Activated CD4-positive, alpha-beta T cell treated with anti-CD3 and anti-CD28 coated beads, Interleukin-2, amount 50 U/mL, for 1 hour (primary cell): Measurements from ENCODE around the gene CYP4F3.
A peak's percentile ranks its signal among the peaks of the same experiment; 100 is the strongest.
"Not testable (repeated sequence)": the region's sequence is repeated elsewhere in the genome, so short reads cannot be mapped to it uniquely, and the experiment has no call there.

ENCODE experiments used
- DNase-seq: peaks from one replicate; pipeline ENCODE4 v3.0.0-alpha.2; 2020

Gene CYP4F3

DNA sequence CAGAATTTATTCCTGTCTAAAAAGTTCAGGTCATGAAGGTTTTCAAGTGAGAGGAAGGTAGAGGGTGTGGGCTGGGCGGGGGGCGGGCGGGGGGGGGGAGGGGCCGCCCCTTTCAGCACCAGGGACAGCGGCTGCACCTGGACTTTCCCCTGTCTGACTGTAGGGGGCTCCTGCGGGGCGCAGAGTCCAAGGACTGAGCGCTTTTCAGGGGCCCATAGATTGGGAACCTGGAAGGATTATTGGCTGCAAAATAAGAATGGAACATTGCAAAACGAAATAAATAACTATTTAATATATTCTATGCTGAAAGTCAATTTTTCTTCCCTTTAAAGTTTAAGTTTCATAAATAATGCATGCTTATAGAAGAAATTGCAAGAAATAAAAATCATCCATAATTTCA is 8.9 kb upstream of the CYP4F3 start:
- DNase-seq = peak; percentile 8

DNA sequence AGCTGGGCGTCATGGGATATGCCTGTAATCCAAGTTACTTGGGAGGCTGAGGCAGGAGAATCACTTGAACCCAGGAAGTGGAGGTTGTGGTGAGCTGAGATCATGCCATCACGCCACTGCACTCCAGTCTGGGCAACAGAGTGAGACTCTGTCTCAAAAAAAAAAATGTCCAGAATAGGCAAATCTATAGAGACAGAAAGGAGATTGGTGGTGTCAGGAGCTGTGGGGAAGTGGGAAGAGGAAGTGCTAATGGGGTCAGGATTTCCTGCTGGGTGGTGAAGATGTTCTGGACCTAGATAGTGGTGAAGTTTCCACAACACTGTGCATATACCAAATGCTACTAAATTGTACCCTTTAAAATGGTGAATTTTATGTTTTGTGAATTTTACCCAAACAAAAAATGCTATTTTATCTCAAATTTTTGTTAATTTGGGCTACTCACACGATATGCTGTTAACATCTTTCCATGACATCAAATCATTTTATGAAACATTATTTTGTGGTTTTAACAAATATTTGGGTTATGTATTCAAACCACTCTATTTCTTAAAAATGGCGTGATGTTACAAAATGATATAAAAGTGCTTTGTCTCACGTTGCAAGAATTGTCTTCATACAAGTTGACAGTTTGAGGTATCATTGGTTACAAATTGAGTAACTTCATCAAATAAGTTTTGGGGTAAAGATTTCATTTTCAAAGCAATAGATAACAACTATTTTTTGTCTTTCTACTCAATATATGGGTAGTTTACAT is 7.4 kb upstream of the CYP4F3 start:
- DNase-seq = no peak

DNA sequence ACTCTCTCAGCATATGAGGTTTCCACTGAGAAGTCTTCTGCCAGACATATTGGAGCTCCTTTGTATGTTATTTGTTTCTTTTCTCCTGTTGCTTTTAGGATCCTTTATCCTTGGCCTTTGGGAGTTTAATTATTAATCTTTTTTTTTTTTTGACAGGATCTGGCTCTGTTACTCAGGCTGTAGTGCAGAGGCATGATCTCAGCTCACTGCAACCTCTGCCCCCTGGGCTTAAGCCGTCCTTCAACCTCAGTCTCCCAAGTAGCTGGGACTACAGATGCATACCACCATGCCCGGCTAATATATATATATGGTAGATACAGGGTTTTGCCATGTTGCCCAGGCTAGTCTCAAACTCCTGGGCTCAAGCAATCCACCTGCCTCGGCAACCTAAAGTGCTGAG is 6.6 kb upstream of the CYP4F3 start:
- DNase-seq = no peak

DNA sequence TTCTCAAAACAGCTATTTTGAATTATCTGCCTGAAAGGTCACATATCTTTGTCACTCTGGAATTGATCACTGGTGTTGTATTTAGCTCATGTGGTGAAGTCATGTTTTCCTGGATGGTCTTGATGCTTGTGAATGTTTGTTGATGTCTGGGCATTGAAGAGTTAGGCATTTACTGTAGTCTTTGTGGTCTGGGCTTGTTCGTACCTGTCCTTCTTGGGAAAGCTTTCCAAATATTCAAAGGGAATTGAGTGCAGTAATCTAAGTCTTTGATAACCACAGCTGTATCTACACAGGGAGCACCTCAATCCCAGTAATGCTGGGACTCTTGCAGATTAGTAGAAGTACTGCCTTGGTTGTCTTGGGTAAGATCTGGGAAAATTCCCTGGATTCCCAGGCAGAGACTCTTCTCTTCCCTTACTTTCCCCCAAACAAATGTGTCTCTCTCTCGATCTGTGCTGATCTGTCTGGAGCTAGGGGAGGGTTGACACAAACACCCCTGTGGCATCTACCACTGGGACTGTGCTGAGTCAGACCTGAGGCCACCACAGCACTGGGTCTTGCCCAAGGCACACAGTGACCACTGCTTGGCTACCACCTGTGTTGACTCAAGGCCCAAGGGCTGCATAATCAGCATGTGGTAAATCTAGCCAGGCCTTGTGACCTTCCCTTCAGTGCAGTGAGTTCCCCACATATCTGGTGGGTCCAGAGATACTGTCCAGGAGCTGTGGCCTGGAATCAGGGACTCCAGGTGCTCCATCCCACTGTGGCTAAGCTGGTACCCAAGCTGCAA is 5.5 kb upstream of the CYP4F3 start:
- DNase-seq = no peak

DNA sequence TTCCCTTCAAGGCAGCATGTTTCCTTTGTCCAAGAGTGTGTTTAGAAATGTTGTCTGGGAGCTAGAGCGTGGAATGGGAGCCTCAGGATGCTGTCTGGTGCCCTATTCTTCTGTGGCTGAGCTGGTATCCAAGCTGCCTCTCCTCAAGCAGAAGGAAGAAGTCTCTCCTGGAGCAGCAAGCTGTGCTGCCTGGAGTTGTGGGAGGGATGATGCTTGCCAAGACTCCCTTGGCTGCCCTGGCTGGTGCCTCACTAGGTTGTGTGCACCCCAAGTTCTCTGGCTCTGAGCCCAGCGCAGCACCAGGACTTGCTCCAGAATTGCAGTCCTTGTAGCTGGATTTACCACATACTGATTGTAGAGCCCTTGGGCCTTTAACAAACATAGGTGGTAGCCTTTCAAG is 4.7 kb upstream of the CYP4F3 start:
- no peak for DNase-seq

DNA sequence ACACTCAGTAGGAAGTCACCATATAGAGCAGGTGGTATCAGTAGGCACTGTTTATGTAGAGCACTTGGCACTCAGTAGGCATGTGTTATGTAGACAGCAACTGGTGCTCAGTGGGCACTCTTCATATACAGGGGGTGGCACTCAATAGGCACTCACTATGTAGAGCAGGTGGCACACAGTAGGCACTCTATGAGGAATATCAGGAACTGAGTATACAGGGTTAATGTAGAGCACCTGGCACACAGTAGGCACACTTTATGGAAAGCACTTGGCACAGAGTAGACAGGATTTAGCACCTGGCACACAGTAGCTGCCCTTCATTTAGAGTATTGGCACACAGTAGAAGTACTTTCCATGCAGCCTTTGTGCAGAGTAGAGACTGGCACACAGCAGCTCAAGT is 1.1 kb upstream of the CYP4F3 start:
- DNase-seq = no peak

DNA sequence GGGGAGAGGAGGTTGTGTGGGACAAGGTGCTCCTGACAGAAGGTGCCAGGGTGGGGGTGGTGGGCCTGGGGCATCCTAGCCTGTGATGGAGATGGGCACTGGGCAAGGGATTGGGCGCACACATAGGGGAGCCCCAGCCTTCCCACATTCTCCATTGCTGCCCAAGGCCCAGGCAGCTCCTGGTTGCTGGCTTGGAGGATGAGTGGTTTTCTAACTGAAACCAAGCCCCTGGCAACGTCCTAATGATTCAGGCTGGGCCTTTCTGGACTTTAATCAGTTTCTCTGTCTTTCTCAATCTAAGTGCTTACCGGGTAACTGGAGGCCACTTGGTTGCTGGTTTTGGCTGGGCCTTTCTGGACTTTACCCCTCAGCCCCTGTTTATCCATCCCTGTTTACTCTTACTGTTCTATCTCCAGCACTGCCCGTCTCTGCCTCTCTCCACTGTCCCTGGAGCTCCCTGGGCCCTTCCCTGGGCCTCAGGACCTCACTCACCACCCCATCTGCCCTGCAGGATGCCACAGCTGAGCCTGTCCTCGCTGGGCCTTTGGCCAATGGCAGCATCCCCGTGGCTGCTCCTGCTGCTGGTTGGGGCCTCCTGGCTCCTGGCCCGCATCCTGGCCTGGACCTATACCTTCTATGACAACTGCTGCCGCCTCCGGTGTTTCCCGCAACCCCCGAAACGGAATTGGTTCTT is 354 bp downstream of the CYP4F3 start:
- DNase-seq = no peak

DNA sequence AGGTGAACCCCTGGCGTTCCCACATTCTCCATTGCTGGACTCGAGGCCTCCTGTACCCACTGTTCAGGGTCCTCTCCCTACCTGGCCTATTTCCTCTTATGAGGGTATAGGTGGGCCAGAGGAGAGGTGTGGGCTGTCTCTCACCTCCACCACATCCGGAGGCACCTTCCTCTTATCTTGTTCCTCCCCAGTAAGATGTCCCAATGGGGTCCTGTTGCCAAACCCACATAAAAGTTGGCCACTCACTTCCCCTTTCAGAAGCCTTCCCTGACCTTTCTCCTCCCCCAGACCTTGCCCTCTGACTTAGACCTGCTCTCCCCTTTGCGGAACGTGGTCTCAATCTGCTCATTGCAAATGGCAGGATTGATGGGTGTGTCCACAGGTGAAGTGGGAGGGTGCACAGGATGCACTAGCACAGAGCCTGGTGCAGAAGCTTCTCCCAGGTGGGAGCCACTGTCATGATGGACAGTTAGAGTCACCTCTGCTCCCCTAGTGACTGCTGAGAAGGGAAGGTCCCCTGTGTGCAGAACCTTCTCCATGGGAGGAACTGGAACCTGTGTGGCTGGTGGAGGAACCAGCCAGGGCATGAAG is 1.3 kb downstream of the CYP4F3 start:
- DNase-seq = no peak

DNA sequence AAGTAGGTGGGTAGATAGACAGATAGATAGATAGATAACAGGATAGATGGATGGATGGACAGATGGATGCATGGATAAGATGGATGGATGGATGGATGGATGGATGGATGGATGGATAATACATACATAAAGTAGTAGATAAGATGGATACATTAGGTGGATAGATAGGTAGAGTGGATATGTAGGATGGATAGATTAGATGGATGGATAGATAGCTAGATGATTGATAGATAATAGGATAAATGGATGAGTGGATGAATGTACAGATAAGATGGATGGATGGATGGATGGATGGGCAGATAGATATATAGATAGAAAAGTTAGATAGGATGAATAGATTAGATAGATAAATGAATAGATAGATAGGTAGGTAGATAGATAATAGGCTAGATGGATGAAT is 2.1 kb downstream of the CYP4F3 start:
- no peak for DNase-seq

DNA sequence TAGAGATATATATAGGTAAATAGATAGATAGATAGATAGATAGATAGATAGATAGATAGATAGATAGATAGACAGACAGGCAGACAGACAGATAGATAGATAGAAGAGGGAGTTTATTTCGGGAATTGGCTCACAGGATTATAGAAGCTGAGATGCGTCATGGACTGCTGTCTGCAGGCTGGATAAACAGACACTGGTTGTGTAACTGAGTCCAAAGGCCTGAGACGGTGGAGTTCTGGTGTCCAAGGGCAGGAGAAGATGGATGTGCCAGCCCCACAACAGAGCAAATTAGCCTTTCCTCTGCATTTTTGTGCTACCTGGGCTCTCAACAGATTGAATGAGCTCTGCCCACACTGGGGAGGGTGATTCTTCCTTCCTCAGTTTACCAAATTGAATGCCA is 2.7 kb downstream of the CYP4F3 start:
- DNase-seq = no peak

DNA sequence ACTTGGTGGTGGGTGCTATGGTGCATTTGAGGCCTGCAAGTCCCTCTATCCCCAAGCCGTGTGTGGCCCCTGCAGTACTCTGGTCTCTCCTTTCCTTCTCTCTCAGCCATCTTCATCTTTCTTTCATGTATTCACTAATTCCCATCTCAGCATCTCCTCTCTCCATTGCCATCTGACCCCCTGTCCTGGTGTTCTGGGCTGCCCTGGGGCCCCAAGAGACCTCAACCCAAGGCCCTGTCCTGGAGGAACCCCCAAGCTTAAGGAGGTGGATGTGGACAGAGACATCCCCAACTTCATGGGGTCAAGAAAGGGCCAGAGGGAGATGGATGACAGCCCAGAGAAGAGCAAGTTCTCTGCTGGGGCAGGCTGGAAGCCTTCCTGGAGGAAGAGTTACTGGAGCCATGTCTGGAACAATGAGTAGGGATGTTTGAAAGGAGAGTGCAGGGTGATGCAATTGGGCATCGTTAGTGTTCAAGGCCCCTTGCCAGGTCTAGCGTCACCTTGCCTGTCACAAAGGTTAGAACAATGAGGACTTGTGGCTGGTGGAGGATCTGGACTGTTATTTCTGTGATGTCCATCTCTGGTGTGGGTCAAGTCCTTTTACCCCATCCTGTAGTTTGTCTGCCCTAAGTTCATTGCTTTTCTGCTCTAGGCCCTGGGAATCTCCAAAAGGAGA is 3.5 kb downstream of the CYP4F3 start:
- no peak for DNase-seq

DNA sequence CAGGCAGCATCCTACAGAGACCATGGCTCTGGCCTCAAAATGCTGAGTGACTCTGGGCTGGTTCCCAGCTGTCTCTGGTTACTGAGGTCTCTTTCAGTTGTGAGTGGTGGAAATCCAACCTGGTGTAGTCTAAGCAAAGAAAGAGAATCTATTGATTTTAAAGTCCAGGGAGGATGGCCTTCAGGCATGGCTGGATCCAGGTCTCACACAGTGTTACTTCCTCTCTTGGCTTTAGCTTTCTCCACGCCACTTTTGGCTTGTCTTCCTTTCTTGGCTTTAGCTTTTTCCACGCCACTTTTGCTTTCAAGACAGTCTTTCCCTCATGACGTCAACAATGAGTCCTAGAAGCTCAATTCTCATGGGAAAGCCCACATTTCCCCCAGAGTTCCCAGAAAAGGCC is 4.1 kb downstream of the CYP4F3 start:
- DNase-seq = no peak

DNA sequence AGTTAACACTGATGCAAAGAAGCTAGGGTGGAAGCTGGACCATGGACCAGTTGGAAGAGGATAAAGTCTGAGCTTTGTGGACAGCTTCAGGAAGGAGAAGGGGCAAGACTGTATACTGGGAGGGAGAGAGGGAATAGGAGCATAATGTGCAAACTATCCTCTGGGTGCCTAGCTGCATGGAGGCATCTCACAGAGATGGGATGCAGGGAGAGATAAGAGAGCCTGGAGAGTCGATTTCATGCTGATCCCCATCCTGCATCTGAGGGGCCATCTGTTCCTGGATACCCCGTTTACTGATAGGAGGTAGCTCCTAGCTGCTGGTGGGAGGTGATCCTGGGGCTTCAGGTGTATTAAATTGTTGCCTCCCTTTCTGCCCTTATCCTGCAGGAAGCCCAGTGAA is 8.8 kb downstream of the CYP4F3 start:
- DNase-seq = no peak

DNA sequence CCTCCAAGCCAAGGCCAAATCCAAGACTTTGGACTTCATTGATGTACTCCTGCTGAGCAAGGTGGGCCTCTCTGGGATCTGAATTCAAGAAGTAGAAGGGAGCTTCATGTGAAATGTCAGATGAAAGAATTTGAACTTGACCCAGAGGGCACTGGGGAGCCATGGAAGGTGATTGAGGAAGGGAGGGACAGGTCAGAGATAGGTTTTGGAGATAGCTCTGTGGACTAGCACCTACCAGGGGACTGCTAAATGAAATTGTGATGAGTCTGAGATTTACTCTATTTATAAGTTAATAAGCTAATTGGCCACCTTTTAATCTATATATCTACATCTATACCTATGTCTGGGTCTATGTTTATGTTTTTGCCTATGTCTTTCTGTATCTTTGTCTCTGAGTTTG is 9.4 kb downstream of the CYP4F3 start:
- DNase-seq = not testable (repeated sequence)

DNA sequence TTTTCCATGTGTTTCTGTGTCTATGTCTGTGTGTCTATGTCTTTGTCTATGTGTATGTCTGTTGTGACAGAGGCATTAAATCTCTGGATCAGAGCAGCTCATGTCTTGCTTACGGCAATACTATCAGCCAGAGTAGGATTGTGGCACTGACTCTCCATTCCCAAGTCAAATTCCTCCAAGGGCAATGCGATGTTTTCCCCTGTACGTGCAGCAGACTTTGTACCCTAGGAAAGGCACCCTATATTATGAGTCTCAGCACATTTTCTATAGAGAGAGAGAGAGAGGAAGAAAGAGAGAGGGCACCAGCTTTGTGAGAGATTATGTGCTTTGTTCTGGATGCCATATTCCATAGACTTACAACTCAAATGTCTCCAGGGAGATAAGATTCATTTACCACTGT is 11.1 kb downstream of the CYP4F3 start:
- DNase-seq = no peak

DNA sequence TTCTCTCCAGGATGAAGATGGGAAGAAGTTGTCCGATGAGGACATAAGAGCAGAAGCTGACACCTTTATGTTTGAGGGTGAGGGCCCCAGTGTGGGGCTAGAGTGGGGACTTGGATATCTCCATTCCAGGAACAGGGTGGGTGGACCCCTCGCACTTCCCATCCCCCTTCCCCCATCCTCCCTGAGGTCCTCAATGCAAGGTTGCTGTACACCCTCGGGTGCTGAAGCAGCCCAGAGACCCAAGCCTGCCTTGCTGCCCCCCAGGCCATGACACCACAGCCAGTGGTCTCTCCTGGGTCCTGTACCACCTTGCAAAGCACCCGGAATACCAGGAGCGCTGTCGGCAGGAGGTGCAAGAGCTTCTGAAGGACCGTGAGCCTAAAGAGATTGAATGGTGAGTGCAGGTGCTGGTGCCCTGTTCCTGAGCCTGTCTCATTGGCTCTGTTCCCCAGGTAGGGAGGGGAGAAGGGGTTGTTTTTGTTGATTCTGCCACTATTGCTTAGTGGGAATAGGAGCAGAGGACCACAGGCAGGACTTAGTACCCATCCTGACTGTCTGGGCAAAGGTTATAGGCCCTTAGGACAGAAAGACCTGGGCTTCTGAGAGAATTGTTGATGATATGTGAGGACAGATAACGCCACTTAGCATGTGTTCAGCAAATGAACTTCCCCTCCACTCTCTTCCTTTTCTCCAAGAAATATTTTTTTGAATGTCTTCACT is 12.0 kb downstream of the CYP4F3 start:
- no peak for DNase-seq

DNA sequence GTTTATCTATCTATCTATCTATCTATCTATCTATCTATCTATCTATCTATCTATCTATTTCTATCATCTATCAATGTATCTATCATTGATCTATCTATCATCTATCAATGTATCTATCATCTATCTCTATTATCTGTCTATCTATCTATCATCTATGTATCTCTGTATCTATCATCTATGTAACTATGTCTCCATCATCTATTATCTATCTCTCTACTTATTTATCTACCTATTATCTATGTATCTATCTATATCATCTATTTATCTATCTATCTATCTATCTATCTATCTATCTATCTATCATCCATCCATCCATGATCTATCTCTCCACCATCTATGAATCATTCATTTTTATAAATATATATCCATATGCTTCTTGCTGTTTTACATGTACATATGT is 15.8 kb downstream of the CYP4F3 start:
- DNase-seq = no peak

DNA sequence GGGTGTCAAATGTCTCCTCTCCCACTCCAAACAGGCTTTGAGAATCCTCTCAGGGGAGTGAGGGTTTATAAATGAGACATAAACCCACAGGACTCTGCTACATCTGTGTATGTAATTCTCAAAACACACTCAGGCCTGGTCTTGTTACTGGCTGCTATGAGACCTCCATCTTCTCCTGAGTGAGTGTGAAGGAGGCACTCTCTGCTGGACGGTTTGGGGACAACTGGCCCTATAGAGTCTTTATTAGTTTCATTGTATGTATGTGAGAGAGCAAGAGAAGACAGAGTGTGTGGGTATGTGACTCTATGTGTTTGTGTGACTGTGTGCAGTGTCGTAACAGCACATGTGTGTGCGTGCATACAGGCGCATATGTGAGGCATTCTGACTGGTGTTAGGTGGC is 22.6 kb downstream of the CYP4F3 start:
- no peak for DNase-seq

DNA sequence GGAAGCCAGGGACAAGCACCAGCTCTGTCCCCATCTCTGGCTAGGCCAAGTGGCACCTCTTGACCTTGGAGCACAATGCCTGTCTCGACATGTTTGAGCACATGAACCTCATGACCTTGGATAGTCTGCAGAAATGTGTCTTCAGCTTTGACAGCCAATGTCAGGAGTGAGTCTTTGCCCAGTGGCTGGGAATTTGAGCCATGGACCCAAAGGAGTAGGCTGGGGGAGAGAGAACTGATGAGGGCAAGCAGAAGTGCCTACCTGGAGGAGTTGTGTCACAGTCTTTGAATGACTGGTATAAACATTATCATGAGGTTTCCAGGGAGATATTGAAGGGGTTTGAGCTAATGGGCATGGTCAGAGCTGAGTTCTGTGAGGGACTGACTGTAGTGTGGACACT is 25.5 kb downstream of the CYP4F3 start:
- no peak for DNase-seq

DNA sequence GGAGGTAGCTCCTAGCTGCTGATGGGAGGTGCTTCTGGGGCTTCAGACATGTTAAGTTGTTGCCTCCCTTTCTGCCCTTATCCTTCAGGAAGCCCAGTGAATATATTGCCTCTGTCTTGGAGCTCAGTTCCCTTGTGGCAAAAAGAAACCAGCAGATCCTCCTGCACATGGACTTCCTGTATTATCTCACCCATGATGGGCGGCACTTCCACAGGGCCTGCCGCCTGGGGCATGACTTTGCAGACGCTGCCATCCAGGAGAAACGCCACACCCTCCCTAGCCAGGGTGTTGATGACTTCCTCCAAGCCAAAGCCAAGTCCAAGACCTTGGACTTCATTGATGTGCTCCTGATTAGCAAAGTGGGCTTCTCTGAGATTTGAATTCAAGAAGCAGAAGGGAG is 26.2 kb downstream of the CYP4F3 start:
- no peak for DNase-seq

DNA sequence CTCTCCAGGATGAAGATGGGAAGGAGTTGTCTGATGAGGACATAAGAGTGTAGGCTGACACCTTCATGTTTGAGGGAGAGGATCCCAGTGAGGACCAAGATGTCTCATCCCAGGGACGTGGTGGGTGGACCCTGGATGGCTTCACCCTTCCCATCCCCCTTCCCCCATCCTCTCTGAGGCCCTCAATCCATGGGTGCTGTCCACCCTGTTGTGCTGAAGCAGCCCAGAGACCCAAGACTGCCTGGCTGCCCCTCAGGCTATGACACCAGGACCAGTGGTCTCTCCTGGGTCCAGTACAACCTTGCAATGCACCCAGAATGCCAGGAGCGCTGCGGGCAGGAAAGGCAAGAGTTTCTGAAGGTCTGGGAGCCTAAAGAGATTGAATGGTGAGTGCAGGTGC is 28.7 kb downstream of the CYP4F3 start:
- DNase-seq = no peak

DNA sequence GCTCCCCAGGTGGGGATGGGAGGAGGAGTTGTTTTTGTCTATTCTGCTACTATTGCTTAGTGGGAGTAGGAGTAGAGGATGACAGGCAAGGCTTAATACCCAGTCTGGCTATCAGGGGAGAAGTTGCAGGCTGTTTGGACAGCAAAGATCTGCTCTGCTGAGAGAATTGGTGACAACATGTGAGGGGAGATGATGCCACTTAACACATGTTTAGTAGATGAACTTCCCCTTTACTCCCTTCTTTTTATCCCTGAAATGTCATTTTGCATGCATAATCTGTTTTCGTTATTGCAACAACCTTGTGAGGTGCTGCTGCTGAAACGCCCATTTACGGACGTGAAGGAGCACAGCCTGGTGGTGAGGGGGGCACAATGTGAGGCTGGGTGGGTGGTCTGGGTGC is 29.2 kb downstream of the CYP4F3 start:
- DNase-seq = no peak
